Neural progenitor cell (in vitro differentiated cells): Measurements from ENCODE around the gene DNAJC22. TPM values are rescaled to one million over a fixed set of nuclear protein-coding genes. Genes with fewer than 3 reads are reported as not detected.
"Not testable (repeated sequence)": the region's sequence is repeated elsewhere in the genome, so short reads cannot be mapped to it uniquely, and the experiment has no call there.

ENCODE experiments used
- DNase-seq: peaks from one replicate; pipeline ENCODE4 v3.0.0-alpha.2; 2016; ENCODE audit warnings: low spot score
- H2AFZ ChIP-seq: fragments of 200-600 bp; sonication (generic); replicated peaks from 2 replicates; pipeline ENCODE4 v1.6.1; 2016; ENCODE audit warnings: antibody characterized with exemption
- H3F3A ChIP-seq: fragments of 200-600 bp; sonication (generic); 2 replicates; pipeline ENCODE4 v1.6.1; 2016; ENCODE audit warnings: antibody characterized with exemption, low read depth
- H3K27ac ChIP-seq: fragments of 200-600 bp; sonication (generic); 2 replicates; pipeline ENCODE4 v1.5.1; 2016; ENCODE audit warnings: mild to moderate bottlenecking
- H3K27me3 ChIP-seq: fragments of 200-600 bp; sonication (generic); 2 replicates; pipeline ENCODE4 v1.6.1; 2016; ENCODE audit warnings: mild to moderate bottlenecking, moderate library complexity
- H3K36me3 ChIP-seq: fragments of 200-600 bp; sonication (generic); 2 replicates; pipeline ENCODE4 v1.5.1; 2016
- H3K4me1 ChIP-seq: fragments of 200-600 bp; sonication (generic); 2 replicates; pipeline ENCODE4 v1.6.1; 2016; ENCODE audit warnings: mixed run types
- H3K4me2 ChIP-seq: fragments of 200-600 bp; sonication (generic); 2 replicates; pipeline ENCODE4 v1.6.1; 2016
- H3K4me3 ChIP-seq: fragments of 200-600 bp; sonication (generic); 2 replicates; pipeline ENCODE4 v1.5.1; 2016
- H3K79me2 ChIP-seq: fragments of 200-600 bp; sonication (generic); 2 replicates; pipeline ENCODE4 v1.6.1; 2016; ENCODE audit warnings: low read depth
- H3K9ac ChIP-seq: fragments of 200-600 bp; sonication (generic); 2 replicates; pipeline ENCODE4 v1.6.1; 2016
- H3K9me3 ChIP-seq: fragments of 200-600 bp; sonication (generic); 2 replicates; pipeline ENCODE4 v1.5.1; 2016; ENCODE audit warnings: low read depth
- H4K20me1 ChIP-seq: fragments of 200-600 bp; sonication (generic); 2 replicates; pipeline ENCODE4 v1.6.1; 2016; ENCODE audit warnings: low read depth
- H3K27ac Mint-ChIP-seq: 3 replicates; pipeline ENCODE4 v1.8.0; 2021; ENCODE audit warnings: mixed read lengths
- H3K27me3 Mint-ChIP-seq: 2 replicates; pipeline ENCODE4 v1.8.0; 2022; ENCODE audit warnings: low read depth, mild to moderate bottlenecking, inconsistent platforms, moderate library complexity, mixed read lengths; ENCODE audit not compliant: insufficient read depth
- H3K36me3 Mint-ChIP-seq: 3 replicates; pipeline ENCODE4 v1.8.0; 2021; ENCODE audit warnings: mixed read lengths
- H3K4me1 Mint-ChIP-seq: 3 replicates; pipeline ENCODE4 v1.8.0; 2021; ENCODE audit warnings: mixed read lengths
- H3K4me3 Mint-ChIP-seq: 3 replicates; pipeline ENCODE4 v1.8.0; 2021; ENCODE audit warnings: mild to moderate bottlenecking, moderate library complexity, mixed read lengths
- H3K9me3 Mint-ChIP-seq: 3 replicates; pipeline ENCODE4 v1.8.0; 2020; ENCODE audit warnings: mixed read lengths
- CTCF ChIP-seq: fragments of 200-600 bp; sonication (generic); IDR thresholded peaks from 2 replicates; pipeline ENCODE4 v1.5.1; 2017; ENCODE audit warnings: antibody characterized with exemption, mild to moderate bottlenecking
- EZH2 ChIP-seq: fragments of 200-600 bp; sonication (generic); IDR thresholded peaks from 2 replicates; pipeline ENCODE4 v1.6.1; 2017; ENCODE audit warnings: antibody characterized with exemption, mild to moderate bottlenecking, moderate library complexity
- EZH2phosphoT487 ChIP-seq: fragments of 200-600 bp; sonication (generic); IDR thresholded peaks from 2 replicates; pipeline ENCODE4 v1.6.1; 2017; ENCODE audit warnings: antibody characterized with exemption
- total RNA-seq: library from RNA; depleted of rRNA; stranded (reverse); fragments of >200 nt; gene quantifications from 2 replicates; pipeline ENCODE4 v1.2.3, GENCODE V29; 2015; ENCODE audit warnings: low replicate concordance

Gene DNAJC22
- total RNA-seq, 1 donor from 2014 or later: 0.39 TPM

DNA sequence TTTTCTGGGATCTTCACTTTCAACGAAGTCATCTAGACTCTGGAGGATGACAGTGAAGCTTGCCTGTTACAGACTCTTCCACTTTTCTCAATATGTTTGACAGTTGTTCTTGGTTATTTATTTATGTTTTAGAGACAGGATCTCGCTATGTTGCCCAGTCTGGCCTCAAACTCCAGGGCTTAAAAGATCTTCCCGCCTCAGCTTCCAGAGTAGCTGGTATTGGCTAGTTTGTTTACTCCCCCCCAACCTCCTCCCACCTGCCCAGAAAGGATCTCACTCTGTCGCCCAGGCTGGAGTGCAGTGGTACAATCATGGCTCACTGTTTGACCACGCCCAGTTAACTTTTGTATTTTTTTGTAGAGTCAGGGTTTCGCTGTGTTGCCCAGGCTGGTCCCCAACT lies 23.9 kb downstream of the DNAJC22 start:
- peaks cover 14% of the 10 kb centered on the region for H3K4me1 ChIP-seq
- DNase-seq: no peak
- Mint-ChIP-seq H3K36me3 (peaks cover 14% of the 10 kb centered on the region), H3K27me3 (no peaks in the 10 kb centered on the region), H3K4me1 (peaks cover 19% of the 10 kb centered on the region), H3K9me3 (no peaks in the 10 kb centered on the region), H3K4me3 (no peak overlapping the region), H3K27ac (no peak overlapping the region)
- H4K20me1 ChIP-seq: peaks cover 60% of the 10 kb centered on the region
- no peak overlapping the region for H3K4me3 ChIP-seq
- no peak overlapping the region for H3K27ac ChIP-seq
- peaks cover 2% of the 10 kb centered on the region for H3K27me3 ChIP-seq
- H3K36me3 ChIP-seq: no peaks in the 10 kb centered on the region
- no peaks in the 10 kb centered on the region for H3K9me3 ChIP-seq
- peaks cover 39% of the 10 kb centered on the region for H3F3A ChIP-seq
- H2AFZ ChIP-seq: no peak overlapping the region
- TF ChIP-seq CTCF: no peak
- TF ChIP-seq EZH2: no peak
- no peak for TF ChIP-seq EZH2phosphoT487
- no peak overlapping the region for H3K4me2 ChIP-seq
- H3K9ac ChIP-seq: no peak overlapping the region
- H3K79me2 ChIP-seq: peaks cover 79% of the 10 kb centered on the region

DNA sequence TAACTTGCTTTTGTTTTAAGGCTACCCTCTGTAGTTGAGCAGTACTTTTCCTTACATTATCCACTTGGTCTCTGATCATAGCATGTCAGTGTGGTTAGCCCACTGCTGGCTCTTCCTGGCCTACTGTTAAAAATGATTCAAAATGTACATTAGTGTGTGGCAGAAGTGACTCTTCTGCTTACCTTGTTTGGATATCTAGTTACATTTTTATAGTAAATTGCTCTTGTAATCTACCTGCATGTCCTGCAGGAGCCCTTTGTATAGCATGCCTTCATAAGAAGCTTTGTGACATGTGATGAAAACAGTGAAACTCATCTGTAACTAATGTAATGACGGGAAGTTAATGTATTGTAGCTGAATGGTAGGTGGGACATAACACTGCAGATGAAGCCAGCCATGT lies 28.7 kb downstream of the DNAJC22 start:
- Histone ChIP-seq H3K4me1 (no peaks in the 10 kb centered on the region), H3K36me3 (no peaks in the 10 kb centered on the region), H3K4me3 (no peak overlapping the region), H3K9me3 (no peaks in the 10 kb centered on the region), H3K27ac (no peak overlapping the region), H3F3A (peaks cover 1% of the 10 kb centered on the region), H3K9ac (no peak overlapping the region), H3K79me2 (peaks cover 99% of the 10 kb centered on the region), H3K4me2 (no peak overlapping the region), H2AFZ (no peak overlapping the region), H3K27me3 (no peaks in the 10 kb centered on the region), H4K20me1 (peaks cover 82% of the 10 kb centered on the region)
- DNase-seq: no peak
- no peaks in the 10 kb centered on the region for H3K4me1 Mint-ChIP-seq
- no peaks in the 10 kb centered on the region for H3K27me3 Mint-ChIP-seq
- H3K36me3 Mint-ChIP-seq: peaks cover 14% of the 10 kb centered on the region
- TF ChIP-seq EZH2: no peak
- TF ChIP-seq EZH2phosphoT487: no peak
- no peak for TF ChIP-seq CTCF
- no peak overlapping the region for H3K27ac Mint-ChIP-seq
- H3K9me3 Mint-ChIP-seq: no peaks in the 10 kb centered on the region
- no peak overlapping the region for H3K4me3 Mint-ChIP-seq

DNA sequence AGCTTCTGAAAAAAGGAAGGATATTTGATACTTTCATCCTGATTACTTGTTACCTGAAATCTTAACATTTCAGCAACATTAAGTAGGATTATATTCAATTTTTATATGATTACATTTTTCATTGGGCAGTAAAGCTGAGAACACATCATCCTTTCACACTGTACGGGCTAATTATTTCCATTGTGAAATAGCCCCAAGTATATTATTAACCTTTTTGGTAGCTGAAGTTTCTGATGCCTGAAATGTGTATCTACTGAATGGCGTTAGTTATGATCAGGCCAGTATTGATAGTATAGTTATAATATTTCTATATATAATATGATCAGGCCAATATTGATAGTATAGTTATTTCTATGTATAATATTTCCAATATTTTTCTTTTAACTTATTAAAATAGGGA lies 30.7 kb downstream of the DNAJC22 start:
- peaks cover 80% of the 10 kb centered on the region for H4K20me1 ChIP-seq
- Mint-ChIP-seq H3K27ac (no peak overlapping the region), H3K27me3 (no peaks in the 10 kb centered on the region), H3K36me3 (peaks cover 6% of the 10 kb centered on the region), H3K4me3 (no peak overlapping the region), H3K4me1 (no peaks in the 10 kb centered on the region), H3K9me3 (no peaks in the 10 kb centered on the region)
- H3F3A ChIP-seq: no peaks in the 10 kb centered on the region
- H3K27me3 ChIP-seq: no peaks in the 10 kb centered on the region
- no peak overlapping the region for H2AFZ ChIP-seq
- peaks cover 99% of the 10 kb centered on the region for H3K79me2 ChIP-seq
- no peak for TF ChIP-seq CTCF
- TF ChIP-seq EZH2phosphoT487: no peak
- no peak for TF ChIP-seq EZH2
- H3K4me1 ChIP-seq: no peaks in the 10 kb centered on the region
- H3K4me3 ChIP-seq: no peak overlapping the region
- H3K36me3 ChIP-seq: no peaks in the 10 kb centered on the region
- no peak for DNase-seq
- no peaks in the 10 kb centered on the region for H3K9me3 ChIP-seq
- H3K9ac ChIP-seq: no peak overlapping the region
- H3K4me2 ChIP-seq: no peak overlapping the region
- H3K27ac ChIP-seq: no peak overlapping the region

GRCh38 chr12:49380184-49380583 lies 33.5 kb downstream of the DNAJC22 start:
- not testable (repeated sequence) for H3K4me3 ChIP-seq, DNase-seq, H3K9me3 Mint-ChIP-seq, H3K4me1 Mint-ChIP-seq, H3K36me3 Mint-ChIP-seq, H3K27ac ChIP-seq, H3F3A ChIP-seq, H3K4me2 ChIP-seq, H3K4me1 ChIP-seq, H3K27me3 ChIP-seq, H2AFZ ChIP-seq, H3K9me3 ChIP-seq, H3K27ac Mint-ChIP-seq, H3K27me3 Mint-ChIP-seq, H3K9ac ChIP-seq, H3K36me3 ChIP-seq, H3K4me3 Mint-ChIP-seq
- H4K20me1 ChIP-seq: peaks cover 72% of the 10 kb centered on the region
- H3K79me2 ChIP-seq: peaks cover 98% of the 10 kb centered on the region
